MCF 10A (cell line): ENCODE results near the gene RBBP6. TPM values are rescaled to one million over a fixed set of nuclear protein-coding genes. Genes with fewer than 3 reads are reported as not detected.

Experiments used
- BruUV-seq: library from RNA; stranded (reverse); fragments of 400-500 nt; replicated peaks from 2 replicates; lab custom pipeline; 2021; lab: Mats Ljungman, UMichigan
- CTCF ChIA-PET: fragments of 300-600 bp; sonication (Branson Sonifier 250); formaldehyde crosslinking; extraction: SDS; loops from one replicate; lab custom pipeline; 2021; ENCODE audit warnings: antibody characterized with exemption, inconsistent platforms; lab: Yijun Ruan, JAX
- POLR2A ChIA-PET: fragments of 300-600, 350-650 bp; sonication (Branson Sonifier 250); formaldehyde crosslinking; extraction: SDS; loops from one replicate; lab custom pipeline; 2020; ENCODE audit warnings: antibody characterized with exemption, inconsistent platforms; lab: Yijun Ruan, JAX
- DNase-seq: peaks from one replicate; pipeline ENCODE4 v3.0.0-alpha.2; 2018; ENCODE audit not compliant: unreplicated experiment
- H3K27ac Mint-ChIP-seq: one replicate; pipeline ENCODE4 v1.8.0; 2022; ENCODE audit warnings: mild to moderate bottlenecking, low read depth, mixed read lengths; ENCODE audit not compliant: unreplicated experiment
- H3K27me3 Mint-ChIP-seq: one replicate; pipeline ENCODE4 v1.8.0; 2022; ENCODE audit warnings: mixed read lengths; ENCODE audit not compliant: insufficient read depth, unreplicated experiment
- H3K36me3 Mint-ChIP-seq: one replicate; pipeline ENCODE4 v1.8.0; 2022; ENCODE audit warnings: mild to moderate bottlenecking, moderate library complexity, mixed read lengths; ENCODE audit not compliant: insufficient read depth, unreplicated experiment
- H3K4me1 Mint-ChIP-seq: one replicate; pipeline ENCODE4 v1.8.0; 2022; ENCODE audit warnings: mixed read lengths; ENCODE audit not compliant: insufficient read depth, unreplicated experiment
- H3K4me3 Mint-ChIP-seq: one replicate; pipeline ENCODE4 v1.8.0; 2022; ENCODE audit warnings: mild to moderate bottlenecking, moderate library complexity, mixed read lengths; ENCODE audit not compliant: unreplicated experiment
- H3K9me3 Mint-ChIP-seq: one replicate; pipeline ENCODE4 v1.8.0; 2022; ENCODE audit warnings: mixed read lengths; ENCODE audit not compliant: unreplicated experiment
- CTCF ChIP-seq: fragments of 200-600 bp; IDR thresholded peaks from one replicate; pipeline ENCODE4 v1.8.0; 2022; ENCODE audit warnings: antibody characterized with exemption, mild to moderate bottlenecking; ENCODE audit not compliant: unreplicated experiment
- intact Hi-C: fragments of 100-400 bp; cut with micrococcal nuclease; formaldehyde crosslinking; loops from 2 replicates; pipeline ENCODE4 v1.14.1; 2022
- total RNA-seq: library from RNA; stranded (reverse); gene quantifications from 2 replicates; pipeline ENCODE4 v1.2.3, GENCODE V29; 2022

The RBBP6 gene
- total RNA-seq, 1 experiment from 2014 or later, result 50.1 TPM

GRCh38 chr16:24553983-24554382, 14.6 kb downstream of the RBBP6 start:
- Mint-ChIP-seq H3K9me3 (no peaks in the 10 kb centered on the region), H3K36me3 (peaks cover 95% of the 10 kb centered on the region), H3K4me1 (no peaks in the 10 kb centered on the region), H3K4me3 (no peak overlapping the region), H3K27ac (no peak overlapping the region), H3K27me3 (no peaks in the 10 kb centered on the region)
- ChIA-PET POLR2A (interaction anchor here (3.2 kb wide), 1 partner anchor 13 kb away, joined by 27 read pairs; the partner anchor contains the start of gene RBBP6), CTCF (interaction anchor here (0.6 to 2.1 kb wide), 6 partner anchors 15 to 554 kb away, joined by 3 to 6 read pairs (median 3); no protein-coding TSS in a partner anchor)
- intact Hi-C loops, result no loop called here
- no peak for TF ChIP-seq CTCF
- DNase-seq, result no peak
- no TSS peak for BruUV-seq

GRCh38 chr16:24555346-24555872, 16.0 kb downstream of the RBBP6 start:
- Mint-ChIP-seq H3K4me1 (no peaks in the 10 kb centered on the region), H3K27me3 (no peaks in the 10 kb centered on the region), H3K36me3 (peaks cover 95% of the 10 kb centered on the region), H3K9me3 (no peaks in the 10 kb centered on the region), H3K27ac (no peak overlapping the region), H3K4me3 (no peak overlapping the region)
- no peak for DNase-seq
- ChIA-PET POLR2A (interaction anchor here (1.1 kb wide), 1 partner anchor 15 kb away, joined by 5 read pairs; no protein-coding TSS in a partner anchor), CTCF (interaction anchor here (1.7 kb wide), 1 partner anchor 25 kb away, joined by 3 read pairs; no protein-coding TSS in a partner anchor)
- BruUV-seq, result no TSS peak
- no peak for TF ChIP-seq CTCF
- intact Hi-C loops, result no loop called here

GRCh38 chr16:24562811-24563210, 23.4 kb downstream of the RBBP6 start:
- intact Hi-C loops, result no loop called here
- Mint-ChIP-seq H3K4me3 (no peak overlapping the region), H3K27ac (no peak overlapping the region), H3K36me3 (peaks cover 98% of the 10 kb centered on the region), H3K9me3 (no peaks in the 10 kb centered on the region), H3K27me3 (no peaks in the 10 kb centered on the region), H3K4me1 (no peaks in the 10 kb centered on the region)
- no peak for DNase-seq
- CTCF ChIA-PET, result interaction anchor here (1.2 to 1.3 kb wide), 2 partner anchors 46 kb away, joined by 3 to 4 read pairs; no protein-coding TSS in a partner anchor
- POLR2A ChIA-PET, result interaction anchor here (0.6 to 1.3 kb wide), 3 partner anchors 13 to 249 kb away, joined by 3 read pairs; no protein-coding TSS in a partner anchor
- no TSS peak for BruUV-seq
- TF ChIP-seq CTCF, result no peak

- TF ChIP-seq CTCF, result peak; percentile 20
- intact Hi-C loops, result no loop called here
- Mint-ChIP-seq H3K9me3 (peaks cover 8% of the 10 kb centered on the region), H3K4me1 (no peaks in the 10 kb centered on the region), H3K36me3 (peaks cover 98% of the 10 kb centered on the region), H3K27ac (no peak overlapping the region), H3K4me3 (no peak overlapping the region), H3K27me3 (no peaks in the 10 kb centered on the region)
- POLR2A ChIA-PET, result interaction anchor here (0.5 to 1.0 kb wide), 2 partner anchors 17 to 165 kb away, joined by 3 read pairs; no protein-coding TSS in a partner anchor
- DNase-seq, result peak; percentile 26
- BruUV-seq, result no TSS peak
- CTCF ChIA-PET, result interaction anchor here (0.5 to 2.5 kb wide), 9 partner anchors 9 to 248 kb away, joined by 3 to 12 read pairs (median 5); no protein-coding TSS in a partner anchor
Observed at GRCh38 chr16:24568392-24568791, 29.0 kb downstream of the RBBP6 start.
